Measurements from ENCODE around the gene C4orf50. TPM values are rescaled to one million over a fixed set of nuclear protein-coding genes. Genes with fewer than 3 reads are reported as not detected.

The C4orf50 gene
- total RNA-seq, 1 experiment from 2014 or later, result not detected

- DNase-seq, result peak; percentile 41 to 44
- peaks cover 23% of the 10 kb centered on the region for H3K4me1 ChIP-seq
- no peak overlapping the region for H3K4me3 ChIP-seq
- H3K9me3 ChIP-seq (replicated peaks), result peaks cover 8% of the 10 kb centered on the region; the same call in 1 of the 2 replicates
- H3K27me3 ChIP-seq, result peaks cover 5% of the 10 kb centered on the region; the same call in 1 of the 2 replicates
- no peaks in the 10 kb centered on the region for H3K36me3 ChIP-seq
- H3K27ac ChIP-seq, result no peak overlapping the region
These were observed 124.0 kb downstream of the C4orf50 start for GRCh38 chr4:5894266-5894665.

DNA sequence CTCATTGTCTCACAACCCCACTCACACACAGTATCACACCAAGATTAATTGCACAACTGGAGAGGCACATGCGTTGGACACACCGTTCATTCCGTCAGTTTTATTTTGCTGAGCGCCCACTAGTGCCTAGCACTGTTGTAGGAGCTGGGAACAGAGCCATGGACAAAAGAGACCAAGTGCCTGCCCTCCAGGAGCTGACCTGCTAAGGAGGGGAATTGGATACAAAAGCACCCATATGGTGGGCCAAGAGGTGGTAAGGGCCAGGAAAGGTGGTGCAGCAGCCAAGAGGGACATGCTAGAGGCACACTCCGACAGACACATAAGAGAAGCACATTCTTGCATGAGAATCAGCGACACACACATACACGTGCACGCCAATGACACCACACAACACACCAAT is 124.6 kb downstream of the C4orf50 start:
- no peak for DNase-seq
- peaks cover 2% of the 10 kb centered on the region; the same call in 1 of the 2 replicates for H3K27me3 ChIP-seq

GRCh38 chr4:5893004-5893580 is 125.1 kb downstream of the C4orf50 start, which contains the start of gene CRMP1:
TSS of gene CRMP1 (minus strand) at chr4:5893086. CDS start at chr4:5892969, 117 bp downstream.
- DNase-seq, result no peak
- no peak within 1 kb of the TSS for H3K4me3 ChIP-seq
- H3K27me3 ChIP-seq, result 0 out of 2 replicates have a peak, but pooled peaks cover 2% of the 10 kb centered on the region

More for the DNA sequence above, 124.6 kb downstream of the C4orf50 start:
- Histone ChIP-seq H3K9me3 (replicated peaks) (peaks cover 8% of the 10 kb centered on the region; the same call in 1 of the 2 replicates), H3K4me1 (peaks cover 27% of the 10 kb centered on the region), H3K36me3 (no peaks in the 10 kb centered on the region), H3K27ac (no peak overlapping the region), H3K4me3 (no peak overlapping the region)

GRCh38 chr4:5892323-5893003 is 125.8 kb downstream of the C4orf50 start:
- Histone ChIP-seq H3K27ac (no peak overlapping the region), H3K36me3 (no peaks in the 10 kb centered on the region), H3K4me3 (no peak overlapping the region), H3K9me3 (replicated peaks) (peaks cover 7% of the 10 kb centered on the region; the same call in 1 of the 2 replicates), H3K27me3 (no peaks in the 10 kb centered on the region), H3K4me1 (peaks cover 27% of the 10 kb centered on the region)
- no peak for DNase-seq

More at GRCh38 chr4:5893004-5893580, 125.1 kb downstream of the C4orf50 start, which contains the start of gene CRMP1:
- H3K36me3 ChIP-seq, result no peaks in the 10 kb centered on the region
- H3K4me1 ChIP-seq, result peaks cover 27% of the 10 kb centered on the region
- no peak within 1 kb of the TSS for H3K27ac ChIP-seq
- H3K9me3 ChIP-seq (replicated peaks), result peaks cover 8% of the 10 kb centered on the region; the same call in 1 of the 2 replicates

- no peaks in the 10 kb centered on the region for H3K36me3 ChIP-seq
- H3K9me3 ChIP-seq (replicated peaks), result no peaks in the 10 kb centered on the region
- peaks cover 31% of the 10 kb centered on the region for H3K4me1 ChIP-seq
- no peak for DNase-seq
- no peak overlapping the region for H3K27ac ChIP-seq
- no peak overlapping the region for H3K4me3 ChIP-seq
- H3K27me3 ChIP-seq, result no peaks in the 10 kb centered on the region
These were observed 126.5 kb downstream of the C4orf50 start for GRCh38 chr4:5891563-5892322.

DNA sequence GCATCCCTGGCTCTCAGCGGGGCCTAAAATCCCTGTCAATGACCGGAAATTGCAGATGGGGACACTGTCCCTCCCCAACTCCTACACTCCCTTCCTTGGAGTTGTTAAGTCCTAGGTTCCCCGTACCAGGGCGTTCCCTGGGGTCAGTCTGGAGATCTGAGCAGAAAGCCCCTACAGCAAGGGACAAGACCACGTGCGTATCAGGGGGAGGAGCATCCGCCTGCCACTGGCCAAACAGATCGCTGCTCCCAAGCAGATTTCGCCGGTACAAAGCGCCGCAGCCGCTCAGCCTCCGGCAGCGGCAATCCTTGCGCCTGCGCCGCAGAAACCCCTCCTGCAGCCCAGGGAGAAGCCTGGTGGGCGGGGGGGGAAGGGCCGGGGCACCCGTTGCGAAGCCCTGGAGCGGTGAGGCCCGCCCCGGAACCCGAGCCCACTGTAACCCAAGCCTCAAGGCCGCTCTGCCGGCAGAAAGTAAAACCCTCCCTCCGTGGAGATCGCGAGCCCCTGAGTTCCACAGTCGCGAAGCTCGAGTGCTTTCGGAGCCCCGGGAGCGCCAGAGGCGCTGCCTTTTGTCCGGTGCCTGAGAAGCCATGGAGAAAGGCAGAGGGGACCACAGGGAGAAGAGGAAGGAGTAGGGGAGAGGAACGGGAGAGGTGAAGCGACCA is 128.0 kb downstream of the C4orf50 start:
- DNase-seq, result peak; percentile 85 to 86
- H3K27ac ChIP-seq, result no peak overlapping the region

GRCh38 chr4:5889002-5889696 is 129.1 kb downstream of the C4orf50 start:
- no peaks in the 10 kb centered on the region for H3K27me3 ChIP-seq
- no peak overlapping the region for H3K27ac ChIP-seq
- no peak for DNase-seq
- peak overlapping the region; percentile 93 for H3K4me3 ChIP-seq
- peaks cover 45% of the 10 kb centered on the region for H3K4me1 ChIP-seq
- H3K9me3 ChIP-seq (replicated peaks), result no peaks in the 10 kb centered on the region
- H3K36me3 ChIP-seq, result 0 out of 2 replicates have a peak, but pooled peaks cover 4% of the 10 kb centered on the region

More for the DNA sequence above, 128.0 kb downstream of the C4orf50 start:
- Histone ChIP-seq H3K4me3 (peak overlapping the region; percentile 52), H3K36me3 (0 out of 2 replicates have a peak, but pooled peaks cover 4% of the 10 kb centered on the region), H3K27me3 (no peaks in the 10 kb centered on the region), H3K9me3 (replicated peaks) (no peaks in the 10 kb centered on the region), H3K4me1 (peaks cover 42% of the 10 kb centered on the region)

DNA sequence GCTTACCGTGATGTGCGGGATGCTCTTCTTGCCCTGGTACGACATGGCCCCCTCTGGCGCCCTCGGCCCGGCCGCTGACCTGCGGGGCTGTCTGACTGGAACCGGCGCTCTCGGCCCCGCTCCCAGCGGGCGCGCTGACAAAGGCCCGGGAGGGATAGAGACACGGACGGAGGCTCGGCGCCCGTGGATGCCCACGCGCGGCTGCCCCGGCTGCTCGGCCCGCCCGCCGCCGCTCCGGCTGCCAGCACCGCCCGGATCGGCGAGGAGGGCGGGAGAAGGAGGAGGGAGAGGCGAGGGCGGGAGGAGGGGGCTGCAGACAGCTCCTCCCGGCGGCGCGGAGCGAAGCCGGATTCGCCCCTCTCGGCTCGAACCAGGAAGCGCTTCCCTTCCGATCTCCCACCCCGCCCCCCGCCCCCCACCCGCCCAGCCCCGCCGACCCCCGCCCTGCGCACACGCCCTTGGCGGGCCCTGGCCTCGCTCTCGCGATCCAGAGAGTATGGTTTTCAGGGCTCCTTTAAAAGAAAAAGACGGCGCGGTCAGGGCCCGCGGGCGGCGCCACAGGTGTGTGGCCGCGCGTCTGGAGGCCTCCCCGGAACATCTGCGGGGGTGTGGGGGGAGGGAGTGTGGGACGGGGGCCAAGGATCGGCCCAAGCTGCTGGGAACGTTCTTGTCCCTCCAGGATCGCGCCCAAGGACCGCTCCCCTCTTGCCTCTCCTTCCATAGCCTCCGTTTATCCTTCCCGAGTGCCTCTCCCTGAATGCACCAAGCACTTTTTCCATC is 129.8 kb downstream of the C4orf50 start:
- H3K9me3 ChIP-seq (replicated peaks), result no peaks in the 10 kb centered on the region
- DNase-seq, result peak; percentile 67 to 68
- peak overlapping the region; percentile 73 for H3K27ac ChIP-seq
- H3K4me1 ChIP-seq, result peaks cover 46% of the 10 kb centered on the region
- peak overlapping the region; percentile 93 for H3K4me3 ChIP-seq
- H3K36me3 ChIP-seq, result 0 out of 2 replicates have a peak, but pooled peaks cover 4% of the 10 kb centered on the region
- H3K27me3 ChIP-seq, result no peaks in the 10 kb centered on the region

- Histone ChIP-seq H3K27ac (peak overlapping the region; percentile 73), H3K9me3 (replicated peaks) (no peaks in the 10 kb centered on the region), H3K36me3 (0 out of 2 replicates have a peak, but pooled peaks cover 4% of the 10 kb centered on the region), H3K27me3 (no peaks in the 10 kb centered on the region), H3K4me1 (peaks cover 48% of the 10 kb centered on the region), H3K4me3 (peak overlapping the region; percentile 93)
- DNase-seq, result peak; percentile 78 to 81
These were observed 130.6 kb downstream of the C4orf50 start for GRCh38 chr4:5887361-5888221.

DNA sequence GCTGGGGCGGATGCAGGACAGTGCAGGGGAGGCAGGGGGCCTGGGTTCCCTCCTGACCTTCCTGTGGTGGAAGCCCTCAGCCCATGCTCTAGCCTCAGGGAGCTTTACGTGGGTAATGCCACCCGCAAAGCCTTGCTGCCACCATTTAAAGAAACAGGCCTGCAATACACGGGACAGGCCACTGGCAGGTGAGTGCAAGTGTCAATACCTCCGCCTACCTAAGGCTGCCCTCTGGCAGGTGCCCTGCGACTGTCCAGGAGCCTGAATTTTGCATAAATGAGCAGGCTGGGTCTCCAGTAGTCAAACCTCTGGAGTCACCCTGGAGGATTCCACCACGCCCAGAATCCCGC is 131.2 kb downstream of the C4orf50 start:
- peaks cover 48% of the 10 kb centered on the region for H3K4me1 ChIP-seq
- H3K36me3 ChIP-seq, result 0 out of 2 replicates have a peak, but pooled peaks cover 4% of the 10 kb centered on the region
- no peak for DNase-seq
- no peaks in the 10 kb centered on the region for H3K9me3 ChIP-seq (replicated peaks)
- no peaks in the 10 kb centered on the region for H3K27me3 ChIP-seq
- peak overlapping the region; percentile 73 for H3K27ac ChIP-seq
- peak overlapping the region; percentile 93 for H3K4me3 ChIP-seq

DNA sequence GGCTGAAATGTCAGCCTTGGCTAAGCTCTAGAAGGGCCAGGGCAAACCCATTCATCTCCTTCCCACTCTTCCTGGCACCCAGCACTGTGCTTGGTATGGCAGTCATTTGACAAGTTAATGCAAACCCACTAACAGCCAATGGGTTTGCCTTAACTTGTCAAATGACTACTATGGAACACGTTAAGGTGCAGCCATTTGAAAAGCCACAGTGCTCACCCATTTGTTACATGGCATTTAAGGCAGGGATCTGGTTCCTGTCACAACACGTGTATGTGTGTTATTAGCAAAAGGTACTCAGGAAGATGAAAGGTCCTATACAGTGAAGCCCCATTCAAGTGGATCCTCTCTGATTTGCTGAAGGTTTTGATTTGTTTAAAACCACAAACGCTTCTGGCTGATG is 132.5 kb downstream of the C4orf50 start:
- Histone ChIP-seq H3K36me3 (0 out of 2 replicates have a peak, but pooled peaks cover 4% of the 10 kb centered on the region), H3K4me3 (no peak overlapping the region), H3K9me3 (replicated peaks) (no peaks in the 10 kb centered on the region), H3K4me1 (peaks cover 46% of the 10 kb centered on the region), H3K27ac (no peak overlapping the region), H3K27me3 (no peaks in the 10 kb centered on the region)
- DNase-seq, result no peak

- H3K27ac ChIP-seq, result peak overlapping the region; percentile 80
- DNase-seq, result no peak
- H3K27me3 ChIP-seq, result no peaks in the 10 kb centered on the region
- H3K36me3 ChIP-seq, result 0 out of 2 replicates have a peak, but pooled peaks cover 4% of the 10 kb centered on the region
- H3K4me3 ChIP-seq, result no peak overlapping the region
- H3K4me1 ChIP-seq, result peaks cover 42% of the 10 kb centered on the region
- no peaks in the 10 kb centered on the region for H3K9me3 ChIP-seq (replicated peaks)
These were observed 133.4 kb downstream of the C4orf50 start for GRCh38 chr4:5884796-5885195.
